HepG2 (cell line): ENCODE results near the gene VPS11. TPM values are rescaled to one million over a fixed set of nuclear protein-coding genes. Genes with fewer than 3 reads are reported as not detected.
A peak's percentile ranks its signal among the peaks of the same experiment; 100 is the strongest.

Experiments used
- ATAC-seq: fragments of 200-7000 bp; cut with Tn5 transposase; 3 replicates; pipeline ENCODE4 v1.9.1; 2020; ENCODE audit warnings: mild to moderate bottlenecking, moderate library complexity
- BruUV-seq: library from RNA; stranded (reverse); fragments of 400-500 nt; replicated peaks from 2 replicates; lab custom pipeline; 2021; lab: Mats Ljungman, UMichigan
- CTCF ChIA-PET: fragments of 300-600 bp; formaldehyde crosslinking; extraction: SDS; loops from one replicate; lab custom pipeline; 2021; ENCODE audit warnings: low total read pairs, inconsistent platforms, low intra/inter-chr PET ratio; lab: Yijun Ruan, JAX
- POLR2A ChIA-PET: fragments of 350-600 bp; sonication (Branson Sonifier 250); formaldehyde crosslinking; loops from one replicate; lab custom pipeline; 2020; ENCODE audit warnings: antibody characterized with exemption, inconsistent platforms; lab: Yijun Ruan, JAX
- DNase-seq: peaks from one replicate; pipeline ENCODE4 v3.0.0-alpha.2; 2015; ENCODE audit warnings: low spot score
- FAIRE-seq: peaks from 3 replicates; lab custom pipeline; 2011; peaks lifted over from hg19 to GRCh38; lab: Jason Lieb, UNC
- H2AFZ ChIP-seq: one replicate; pipeline ENCODE4 v1.6.1; 2011; ENCODE audit warnings: low read length, inconsistent platforms
- H3K27ac ChIP-seq: fragments of 300-600 bp; 3 replicates; pipeline ENCODE4 v1.8.0; 2011; ENCODE audit warnings: mixed run types, mild to moderate bottlenecking, mixed read lengths, low read length, inconsistent platforms; ENCODE audit not compliant: insufficient read depth; ENCODE audit errors: extremely low read length
- H3K27me3 ChIP-seq, 2 experiments: fragments of 200-600 bp in 1 of 2; 2 replicates in 1 of 2; 3 replicates in 1 of 2; pipeline versions ENCODE4 v1.6.0 to v1.8.0; 2011; ENCODE audit warnings: low read length in 2 of 2, mild to moderate bottlenecking in 2 of 2, moderate library complexity in 2 of 2, inconsistent platforms in 1 of 2; ENCODE audit not compliant: insufficient read depth in 2 of 2, control insufficient read depth in 1 of 2
- H3K36me3 ChIP-seq, 2 experiments: fragments of 200-600 bp in 1 of 2; replicated peaks in 1 of 2; 2 replicates in 1 of 2; 3 replicates in 1 of 2; pipeline versions ENCODE4 v1.5.1 to v1.8.0; 2011; ENCODE audit warnings: low read length in 2 of 2, inconsistent platforms in 1 of 2; ENCODE audit not compliant: insufficient read depth in 2 of 2, control insufficient read depth in 1 of 2
- H3K4me1 ChIP-seq: 2 replicates; pipeline ENCODE4 v1.5.1; 2012; ENCODE audit warnings: low read length, inconsistent platforms; ENCODE audit not compliant: insufficient read depth
- H3K4me2 ChIP-seq: 2 replicates; pipeline ENCODE4 v1.6.0; 2011; ENCODE audit warnings: low read depth, low read length, inconsistent platforms
- H3K4me3 ChIP-seq, 3 experiments: fragments of 200-600 bp in 1 of 3; sonication (generic), shearing (Covaris generic) in 1 of 3; replicated peaks in 1 of 3; 2 replicates each; pipeline ENCODE4 v1.5.1; 2011 to 2016; ENCODE audit warnings: low read length in 3 of 3, inconsistent platforms in 2 of 3, low read depth in 2 of 3, mild to moderate bottlenecking in 2 of 3, control low read depth in 1 of 3, mixed read lengths in 1 of 3; ENCODE audit not compliant: insufficient read depth in 1 of 3
- H3K79me2 ChIP-seq: one replicate; pipeline ENCODE4 v1.6.1; 2011; ENCODE audit warnings: low read length, inconsistent platforms; ENCODE audit not compliant: insufficient read depth
- H3K9ac ChIP-seq: 2 replicates; pipeline ENCODE4 v1.6.0; 2011; ENCODE audit warnings: mild to moderate bottlenecking, low read depth, low read length, inconsistent platforms; ENCODE audit not compliant: insufficient read depth
- H3K9me3 ChIP-seq: 2 replicates; pipeline ENCODE4 v1.5.1; 2012; ENCODE audit warnings: mild to moderate bottlenecking, low read length
- H4K20me1 ChIP-seq: 2 replicates; pipeline ENCODE4 v1.6.0; 2011; ENCODE audit warnings: inconsistent platforms, mild to moderate bottlenecking, low read length, moderate library complexity; ENCODE audit not compliant: insufficient read depth
- ETV5 ChIP-seq: IDR thresholded peaks from 2 replicates; pipeline ENCODE4 v1.6.1; 2018; ENCODE audit warnings: missing biosample characterization, missing genetic modification reagents, inconsistent platforms, borderline replicate concordance
- GABPA ChIP-seq, 2 experiments: IDR thresholded peaks; 2 replicates each; pipeline ENCODE4 v1.6.1; 2011 to 2016; ENCODE audit warnings: low read depth in 2 of 2, low read length in 1 of 2, missing biosample characterization in 1 of 2, missing genetic modification characterization in 1 of 2
- GABPB1 ChIP-seq: IDR thresholded peaks from 2 replicates; pipeline ENCODE4 v1.6.1; 2016; ENCODE audit warnings: mild to moderate bottlenecking, missing genetic modification reagents, moderate library complexity, missing compliant biosample characterization
- HDAC1 ChIP-seq: sonication (generic); formaldehyde crosslinking; IDR thresholded peaks from 2 replicates; pipeline ENCODE4 v1.5.1; 2020; ENCODE audit warnings: mild to moderate bottlenecking, missing genetic modification reagents
- MAZ ChIP-seq, 2 experiments: sonication (generic) in 1 of 2; formaldehyde crosslinking in 1 of 2; IDR thresholded peaks; 2 replicates each; pipeline versions ENCODE4 v1.5.0 to v1.6.1; 2012 to 2020; ENCODE audit warnings: low read depth in 2 of 2, mild to moderate bottlenecking in 2 of 2, borderline replicate concordance in 1 of 2, improper control_type of control experiment in 1 of 2, low read length in 1 of 2, missing genetic modification reagents in 1 of 2, moderate library complexity in 1 of 2
- MBNL3 ChIP-seq: fragments of 250-450 bp; sonication (Bioruptor Pico); conservative IDR thresholded peaks from 2 replicates; pipeline ENCODE4 v1.8.0; 2022; ENCODE audit warnings: mild to moderate bottlenecking, inconsistent platforms
- MTA1 ChIP-seq: sonication (generic); formaldehyde crosslinking; IDR thresholded peaks from 2 replicates; pipeline ENCODE4 v1.4.0; 2020; ENCODE audit warnings: missing genetic modification reagents, mild to moderate bottlenecking, borderline replicate concordance
- POGZ ChIP-seq: sonication (generic); formaldehyde crosslinking; IDR thresholded peaks from 2 replicates; pipeline ENCODE4 v1.4.0; 2020; ENCODE audit warnings: mild to moderate bottlenecking, missing genetic modification reagents
- RXRA ChIP-seq: sonication (generic); formaldehyde crosslinking; IDR thresholded peaks from 2 replicates; pipeline ENCODE4 v1.5.1; 2020; ENCODE audit warnings: missing genetic modification reagents
- WGBS: methylation state at CpG from one replicate; pipeline ENCODE4 v1.1.6; 2017; ENCODE audit warnings: low lambda C conversion rate; 5-methylcytosine and 5-hydroxymethylcytosine counted together
- in situ Hi-C: cut with HindIII; loops from 2 replicates; pipeline ENCODE4 v1.10.0; 2017; ENCODE audit warnings: low pct_unique_long_range_greater_than_20kb; ENCODE audit not compliant: extremely low pct_ligation_motif_present
- intact Hi-C: fragments of 100-400 bp; cut with micrococcal nuclease; formaldehyde crosslinking; loops from one replicate; pipeline ENCODE4 v1.10.0; 2022; ENCODE audit not compliant: unreplicated experiment
- polyA plus RNA-seq, 8 experiments: library from polyadenylated mRNA; depleted of rRNA in 3 of 8; stranded (reverse) in 7 of 8; unstranded in 1 of 8; fragments of >200 nt; fragmentation: Illumina TruSeq in 4 of 8; extraction: Trizol in 4 of 8; gene quantifications; 2 replicates each; pipeline versions ENCODE4 v1.2.1 to v1.2.3, GENCODE V29; 2011 to 2016; ENCODE audit warnings: low read depth in 4 of 8, missing spikeins in 1 of 8, mixed read lengths in 1 of 8; ENCODE audit not compliant: insufficient read depth in 1 of 8
- total RNA-seq, 5 experiments: library from RNA; depleted of rRNA; stranded (reverse); fragments of >200 nt; fragmentation: Illumina TruSeq; extraction: Trizol; gene quantifications; 2 replicates each; pipeline ENCODE4 v1.2.3, GENCODE V29; 2016; ENCODE audit warnings: low read depth in 1 of 5
- TF ChIP-seq, protein P1 (sequence below): sonication (generic); formaldehyde crosslinking; IDR thresholded peaks from 2 replicates; pipeline ENCODE4 v1.5.0; 2020; ENCODE audit warnings: missing genetic modification reagents, mild to moderate bottlenecking, borderline replicate concordance
- TF ChIP-seq, protein P2 (sequence below), 2 experiments: sonication (generic) in 1 of 2; formaldehyde crosslinking in 1 of 2; IDR thresholded peaks; 2 replicates each; pipeline versions ENCODE4 v1.6.1 to v1.9.0; 2014 to 2022; ENCODE audit warnings: antibody characterized with exemption in 1 of 2, borderline replicate concordance in 1 of 2, inconsistent platforms in 1 of 2, low read depth in 1 of 2, missing genetic modification reagents in 1 of 2
- TF ChIP-seq, protein P3 (sequence below): sonication (generic); formaldehyde crosslinking; IDR thresholded peaks from 2 replicates; pipeline ENCODE4 v1.5.1; 2020; ENCODE audit warnings: mild to moderate bottlenecking, moderate library complexity, missing genetic modification reagents

VPS11 gene
- total and polyA plus RNA-seq, 2 of the 13 experiments (the other 11 are each of a cell fraction or from before 2014, with no cell fraction given), result 13.7 to 21.6 TPM

DNA sequence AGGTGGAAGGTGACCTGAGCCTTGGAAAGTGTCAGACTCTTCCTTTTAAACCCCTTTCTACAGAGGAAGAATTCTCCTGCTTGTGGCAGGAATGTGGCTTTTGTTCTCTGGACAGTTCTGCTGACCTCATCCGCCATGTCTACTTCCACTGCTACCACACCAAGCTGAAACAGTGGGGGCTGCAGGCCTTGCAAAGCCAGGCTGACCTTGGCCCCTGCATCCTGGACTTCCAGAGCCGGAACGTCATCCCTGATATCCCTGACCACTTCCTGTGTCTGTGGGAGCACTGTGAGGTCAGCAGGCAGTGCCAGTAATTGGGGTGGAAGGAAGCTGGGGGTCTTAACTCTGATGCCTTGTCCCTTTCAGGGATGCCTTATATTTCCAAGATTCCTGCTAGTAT is 63.0 kb downstream of the VPS11 start:
- peak; percentile 56 for DNase-seq
- no TSS peak for BruUV-seq
- H3K36me3 ChIP-seq, result peaks cover 21 to 35% of the 10 kb centered on the region in 2 experiments
- ATAC-seq, result peak; percentile 74
- in situ Hi-C loops (no loop called here), intact Hi-C loops (no loop called here)
- CTCF ChIA-PET, result no interaction called here
- POLR2A ChIA-PET, result interaction anchor here (0.9 to 2.4 kb wide), 2 partner anchors 10 to 45 kb away, joined by 3 to 11 read pairs; partner anchors contain the start of genes HINFP and HMBS
- H3K9ac ChIP-seq, result no peak overlapping the region
- WGBS, result 53% methylated on average over 3 of the region's 3 CpGs
- H3K27ac ChIP-seq, result peak overlapping the region; percentile 33
- peaks cover 2% of the 10 kb centered on the region for H3K79me2 ChIP-seq
- H3K4me1 ChIP-seq, result peaks cover 20% of the 10 kb centered on the region
- no peak overlapping the region for H3K4me3 ChIP-seq
- H2AFZ ChIP-seq, result no peak overlapping the region
- no peak for FAIRE-seq
- H4K20me1 ChIP-seq, result no peaks in the 10 kb centered on the region
- no peaks in the 10 kb centered on the region for H3K27me3 ChIP-seq
- no peak overlapping the region for H3K4me2 ChIP-seq
- H3K9me3 ChIP-seq, result no peaks in the 10 kb centered on the region
- TF ChIP-seq, protein P1, sequence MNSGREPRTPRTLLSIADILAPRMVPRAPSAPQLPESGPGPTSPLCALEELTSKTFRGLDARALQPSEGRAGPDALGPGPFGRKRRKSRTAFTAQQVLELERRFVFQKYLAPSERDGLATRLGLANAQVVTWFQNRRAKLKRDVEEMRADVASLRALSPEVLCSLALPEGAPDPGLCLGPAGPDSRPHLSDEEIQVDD (CRISPR knock-in tag), result no peak
- no peak for TF ChIP-seq MAZ (IDR thresholded peaks at IDR 0.05; ENCODE audit: borderline replicate concordance, low read depth, low read length)
- TF ChIP-seq MAZ (CRISPR knock-in tag; IDR thresholded peaks at IDR 0.05; ENCODE audit: low read depth), result no peak
- TF ChIP-seq GABPA (IDR thresholded peaks at IDR 0.05; ENCODE audit: low read depth, low read length), result peak; percentile 22; the same call in 1 of the 2 replicates
- peak; percentile 88 for TF ChIP-seq GABPA (CRISPR knock-in tag; IDR thresholded peaks at IDR 0.05; ENCODE audit: low read depth)
- peak; percentile 64; the same call in 1 of the 2 replicates for TF ChIP-seq RXRA
- TF ChIP-seq, protein P2, sequence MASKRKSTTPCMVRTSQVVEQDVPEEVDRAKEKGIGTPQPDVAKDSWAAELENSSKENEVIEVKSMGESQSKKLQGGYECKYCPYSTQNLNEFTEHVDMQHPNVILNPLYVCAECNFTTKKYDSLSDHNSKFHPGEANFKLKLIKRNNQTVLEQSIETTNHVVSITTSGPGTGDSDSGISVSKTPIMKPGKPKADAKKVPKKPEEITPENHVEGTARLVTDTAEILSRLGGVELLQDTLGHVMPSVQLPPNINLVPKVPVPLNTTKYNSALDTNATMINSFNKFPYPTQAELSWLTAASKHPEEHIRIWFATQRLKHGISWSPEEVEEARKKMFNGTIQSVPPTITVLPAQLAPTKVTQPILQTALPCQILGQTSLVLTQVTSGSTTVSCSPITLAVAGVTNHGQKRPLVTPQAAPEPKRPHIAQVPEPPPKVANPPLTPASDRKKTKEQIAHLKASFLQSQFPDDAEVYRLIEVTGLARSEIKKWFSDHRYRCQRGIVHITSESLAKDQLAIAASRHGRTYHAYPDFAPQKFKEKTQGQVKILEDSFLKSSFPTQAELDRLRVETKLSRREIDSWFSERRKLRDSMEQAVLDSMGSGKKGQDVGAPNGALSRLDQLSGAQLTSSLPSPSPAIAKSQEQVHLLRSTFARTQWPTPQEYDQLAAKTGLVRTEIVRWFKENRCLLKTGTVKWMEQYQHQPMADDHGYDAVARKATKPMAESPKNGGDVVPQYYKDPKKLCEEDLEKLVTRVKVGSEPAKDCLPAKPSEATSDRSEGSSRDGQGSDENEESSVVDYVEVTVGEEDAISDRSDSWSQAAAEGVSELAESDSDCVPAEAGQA (IDR thresholded peaks at IDR 0.05; ENCODE audit: low read depth), result peak; percentile 80
- TF ChIP-seq, protein P2 (CRISPR knock-in tag; IDR thresholded peaks at IDR 0.05; ENCODE audit: borderline replicate concordance), result no peak
- peak; percentile 79; the same call in 1 of the 2 replicates for TF ChIP-seq ETV5 (CRISPR knock-in tag)
- TF ChIP-seq HDAC1 (CRISPR knock-in tag), result peak; percentile 36; the same call in 1 of the 2 replicates
- TF ChIP-seq MBNL3 (CRISPR knock-in tag), result no peak
- peak; percentile 33; the same call in 1 of the 2 replicates for TF ChIP-seq POGZ (CRISPR knock-in tag)
- TF ChIP-seq, protein P3, sequence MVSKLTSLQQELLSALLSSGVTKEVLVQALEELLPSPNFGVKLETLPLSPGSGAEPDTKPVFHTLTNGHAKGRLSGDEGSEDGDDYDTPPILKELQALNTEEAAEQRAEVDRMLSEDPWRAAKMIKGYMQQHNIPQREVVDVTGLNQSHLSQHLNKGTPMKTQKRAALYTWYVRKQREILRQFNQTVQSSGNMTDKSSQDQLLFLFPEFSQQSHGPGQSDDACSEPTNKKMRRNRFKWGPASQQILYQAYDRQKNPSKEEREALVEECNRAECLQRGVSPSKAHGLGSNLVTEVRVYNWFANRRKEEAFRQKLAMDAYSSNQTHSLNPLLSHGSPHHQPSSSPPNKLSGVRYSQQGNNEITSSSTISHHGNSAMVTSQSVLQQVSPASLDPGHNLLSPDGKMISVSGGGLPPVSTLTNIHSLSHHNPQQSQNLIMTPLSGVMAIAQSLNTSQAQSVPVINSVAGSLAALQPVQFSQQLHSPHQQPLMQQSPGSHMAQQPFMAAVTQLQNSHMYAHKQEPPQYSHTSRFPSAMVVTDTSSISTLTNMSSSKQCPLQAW, result 0 out of 2 replicates have a peak, but pooled peaks have one; percentile 28
- TF ChIP-seq MTA1 (CRISPR knock-in tag), result 0 out of 2 replicates have a peak, but pooled peaks have one; percentile 20
- peak; percentile 83 for TF ChIP-seq GABPB1 (CRISPR knock-in tag)
